ENCODE measurements around the gene TIMM44. TPM values are rescaled to one million over a fixed set of nuclear protein-coding genes. Genes with fewer than 3 reads are reported as not detected.
"Not testable (repeated sequence)": the region's sequence is repeated elsewhere in the genome, so short reads cannot be mapped to it uniquely, and the experiment has no call there.

Gene TIMM44
- total and polyA plus RNA-seq, 2 donors from 2014 or later: 46.7 to 57.8 TPM

GRCh38 chr19:7963566-7963965 is 20.1 kb upstream of the TIMM44 start:
- Histone ChIP-seq H3K9me3 (ENCODE audit: control insufficient read depth in 2 of 3, insufficient read depth in 1 of 3, low read length in 3 of 3) (no peaks in the 10 kb centered on the region), H3K36me3 (ENCODE audit: control insufficient read depth in 2 of 3, insufficient read depth in 3 of 3, low read length in 3 of 3) (peaks cover 2 to 31% (median 19%) of the 10 kb centered on the region in 3 donors), H3K9ac (ENCODE audit: low read length in 3 of 3) (no peak overlapping the region), H3K4me3 (ENCODE audit: low read length in 3 of 3) (no peak overlapping the region), H3K27me3 (ENCODE audit: control insufficient read depth, insufficient read depth, low read length) (no peaks in the 10 kb centered on the region), H3K27ac (ENCODE audit: low read depth in 2 of 2, low read length in 2 of 2) (no peak overlapping the region), H3K4me1 (ENCODE audit: control insufficient read depth in 2 of 3, insufficient read depth in 2 of 3, low read depth in 1 of 3, low read length in 3 of 3) (peaks cover 0 to 22% (median 10%) of the 10 kb centered on the region in 3 donors)
- TF ChIP-seq CTCF (IDR thresholded peaks at IDR 0.05; ENCODE audit: borderline replicate concordance, extremely low read depth, insufficient read depth): no peak
- FAIRE-seq: no peak
- DNase-seq: peak in 1 of 5 donors; percentile 72
- intact Hi-C loops (cut with DNase I): no loop called here

DNA sequence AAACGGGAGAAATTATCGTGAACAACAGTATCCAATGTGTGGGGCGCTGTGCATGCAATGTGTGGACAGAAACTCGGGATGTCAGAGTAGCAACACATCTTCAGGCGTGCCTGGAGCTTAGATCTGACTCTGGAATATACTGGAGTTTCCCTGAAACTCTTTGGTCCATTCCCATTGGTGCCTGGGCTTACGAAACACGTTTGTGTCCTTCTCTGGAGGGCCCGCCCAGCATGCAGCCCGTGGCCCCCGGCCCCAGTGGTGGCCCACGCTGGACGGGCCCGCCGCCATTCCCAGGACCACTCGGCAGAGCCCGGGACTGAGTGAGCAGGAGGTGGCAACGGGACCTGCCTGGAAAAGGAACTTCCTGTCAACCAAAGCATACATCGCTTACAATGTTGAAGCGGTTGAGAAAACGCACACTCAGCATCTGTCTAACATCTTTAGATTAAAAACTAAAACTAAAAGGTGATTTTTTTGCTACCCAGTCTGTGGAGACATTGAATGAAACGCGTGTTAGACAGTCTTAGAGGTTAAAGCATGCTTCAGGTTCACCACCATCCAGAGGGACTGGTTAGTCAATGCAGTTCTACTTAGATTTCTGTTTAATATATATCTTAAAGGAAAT is 19.3 kb upstream of the TIMM44 start:
- Histone ChIP-seq H3K9ac (ENCODE audit: low read length in 3 of 3) (no peak overlapping the region), H3K36me3 (ENCODE audit: control insufficient read depth in 2 of 3, insufficient read depth in 3 of 3, low read length in 3 of 3) (peaks cover 2 to 28% (median 16%) of the 10 kb centered on the region in 3 donors), H3K9me3 (ENCODE audit: control insufficient read depth in 2 of 3, insufficient read depth in 1 of 3, low read length in 3 of 3) (no peaks in the 10 kb centered on the region), H3K4me1 (ENCODE audit: control insufficient read depth in 2 of 3, insufficient read depth in 2 of 3, low read depth in 1 of 3, low read length in 3 of 3) (peaks cover 0 to 22% (median 10%) of the 10 kb centered on the region in 3 donors), H3K27me3 (ENCODE audit: control insufficient read depth, insufficient read depth, low read length) (no peaks in the 10 kb centered on the region), H3K4me3 (ENCODE audit: low read length in 3 of 3) (peak overlapping the region in 1 of 3 donors; percentile 19), H3K27ac (ENCODE audit: low read depth in 2 of 2, low read length in 2 of 2) (peak overlapping the region; percentile 81 to 84)
- intact Hi-C loops (cut with DNase I): no loop called here
- DNase-seq: no peak
- TF ChIP-seq CTCF (IDR thresholded peaks at IDR 0.05; ENCODE audit: borderline replicate concordance, extremely low read depth, insufficient read depth): no peak
- FAIRE-seq: no peak

DNA sequence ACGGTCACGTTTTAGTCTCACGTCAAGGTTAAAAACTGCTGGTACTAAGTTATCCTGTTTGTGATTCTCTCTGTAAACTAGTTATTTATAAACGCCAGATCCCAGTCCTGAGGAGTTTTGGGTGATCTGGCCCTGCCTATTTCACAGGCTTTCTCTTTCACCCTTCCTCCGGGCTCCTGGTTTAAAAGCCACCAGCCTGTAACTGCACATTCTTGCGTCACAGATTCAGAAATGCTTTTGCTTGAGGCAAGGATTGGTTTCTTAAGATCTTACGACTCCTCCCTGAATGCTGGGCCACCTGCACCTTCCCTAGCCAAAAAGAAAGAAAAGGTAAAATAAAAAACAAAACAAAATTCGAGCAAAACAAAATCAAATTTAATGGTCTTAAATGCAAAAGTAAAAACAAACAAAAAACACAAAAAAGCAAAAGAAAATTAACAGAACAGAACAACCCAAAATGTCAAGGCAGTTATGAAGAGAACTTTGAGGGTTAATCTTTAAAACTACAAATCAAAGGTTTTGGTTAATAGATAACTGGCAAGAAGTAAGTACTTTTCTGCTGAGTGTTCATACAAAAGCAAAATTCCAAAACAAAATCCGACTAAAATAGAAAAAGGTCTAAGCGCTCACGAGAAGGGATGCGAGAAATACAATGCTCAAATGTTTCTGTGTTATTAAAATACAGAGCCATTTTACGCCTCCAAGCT is 18.6 kb upstream of the TIMM44 start:
- DNase-seq (peak in 2 of 5 donors; percentile 46 to 56), FAIRE-seq (peak; percentile 93)
- Histone ChIP-seq H3K27ac (ENCODE audit: low read depth in 2 of 2, low read length in 2 of 2) (peak overlapping the region; percentile 81 to 84), H3K9ac (ENCODE audit: low read length in 3 of 3) (no peak overlapping the region), H3K4me1 (ENCODE audit: control insufficient read depth in 2 of 3, insufficient read depth in 2 of 3, low read depth in 1 of 3, low read length in 3 of 3) (peaks cover 0 to 22% (median 10%) of the 10 kb centered on the region in 3 donors), H3K4me3 (ENCODE audit: low read length in 3 of 3) (no peak overlapping the region), H3K27me3 (ENCODE audit: control insufficient read depth, insufficient read depth, low read length) (no peaks in the 10 kb centered on the region), H3K36me3 (ENCODE audit: control insufficient read depth in 2 of 3, insufficient read depth in 3 of 3, low read length in 3 of 3) (peaks cover 0 to 21% (median 11%) of the 10 kb centered on the region in 3 donors), H3K9me3 (ENCODE audit: control insufficient read depth in 2 of 3, insufficient read depth in 1 of 3, low read length in 3 of 3) (no peaks in the 10 kb centered on the region)
- intact Hi-C loops (cut with DNase I): no loop called here
- no peak for TF ChIP-seq CTCF (IDR thresholded peaks at IDR 0.05; ENCODE audit: borderline replicate concordance, extremely low read depth, insufficient read depth)

GRCh38 chr19:7961082-7961481 is 17.6 kb upstream of the TIMM44 start:
- FAIRE-seq; H3K4me3 ChIP-seq (ENCODE audit: low read length in 3 of 3); intact Hi-C loops (cut with DNase I); H3K27me3 ChIP-seq (ENCODE audit: control insufficient read depth, insufficient read depth, low read length); H3K9me3 ChIP-seq (ENCODE audit: control insufficient read depth in 2 of 3, insufficient read depth in 1 of 3, low read length in 3 of 3); DNase-seq: not testable (repeated sequence)
- H3K36me3 ChIP-seq (ENCODE audit: control insufficient read depth in 2 of 3, insufficient read depth in 3 of 3, low read length in 3 of 3): peaks cover 0 to 12% (median 3%) of the 10 kb centered on the region in 3 donors
- H3K4me1 ChIP-seq (ENCODE audit: control insufficient read depth in 2 of 3, insufficient read depth in 2 of 3, low read depth in 1 of 3, low read length in 3 of 3): peaks cover 0 to 22% (median 10%) of the 10 kb centered on the region in 3 donors
- H3K9ac ChIP-seq (ENCODE audit: low read length in 3 of 3): peak overlapping the region in 1 of 3 donors; percentile 53
- H3K27ac ChIP-seq (ENCODE audit: low read depth in 2 of 2, low read length in 2 of 2): peak overlapping the region; percentile 41 to 80

All from kidney (tissue), 14 donors.